ENCODE measurements around the gene SRPK2.

The SRPK2 gene

DNA sequence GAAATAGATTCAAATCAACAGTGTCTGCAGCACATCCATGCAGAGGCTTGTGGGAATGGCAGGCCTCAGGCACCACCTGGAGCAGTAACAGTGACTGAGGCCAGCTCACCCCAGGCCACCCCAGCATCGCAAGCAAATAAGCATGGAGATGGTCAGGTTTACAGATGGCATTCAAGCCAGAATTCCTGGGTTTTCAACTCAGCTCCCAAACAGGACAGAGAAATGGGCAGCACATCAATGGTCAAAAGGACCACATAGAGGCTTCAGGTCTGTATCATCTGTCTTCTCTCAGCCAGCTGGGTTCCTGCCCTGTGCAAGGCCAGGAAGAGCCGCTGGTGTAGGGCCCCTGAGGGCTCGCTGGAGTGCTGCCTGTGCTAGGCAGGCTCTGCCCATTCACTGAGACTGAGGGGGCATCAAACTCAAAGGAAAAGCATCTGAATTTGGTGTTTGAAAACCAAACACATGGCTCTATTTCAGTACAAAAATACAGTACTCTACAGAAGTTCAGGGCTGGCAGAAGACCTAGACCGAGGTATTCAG, 262.2 kb downstream of the SRPK2 start:
- no peak for DNase-seq

DNA sequence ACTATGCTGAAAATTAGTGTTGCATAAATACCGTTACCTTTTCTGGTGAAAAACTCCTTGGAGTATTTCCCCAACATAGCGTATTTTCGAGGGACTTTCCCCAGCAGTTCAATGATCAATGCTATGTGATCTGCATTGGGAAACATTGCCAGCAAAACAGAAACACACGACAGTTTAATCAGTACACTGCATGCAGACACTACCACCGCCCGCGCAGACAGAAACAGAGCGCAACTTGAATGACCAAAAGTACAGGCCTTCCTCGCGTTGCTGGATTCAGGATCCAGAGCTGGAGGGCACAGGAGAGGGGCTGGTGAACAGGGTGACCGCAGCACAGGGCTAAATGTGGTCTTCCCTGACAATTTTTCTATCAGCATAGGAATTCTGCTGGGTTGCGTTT, 263.0 kb downstream of the SRPK2 start:
- DNase-seq = no peak

DNA sequence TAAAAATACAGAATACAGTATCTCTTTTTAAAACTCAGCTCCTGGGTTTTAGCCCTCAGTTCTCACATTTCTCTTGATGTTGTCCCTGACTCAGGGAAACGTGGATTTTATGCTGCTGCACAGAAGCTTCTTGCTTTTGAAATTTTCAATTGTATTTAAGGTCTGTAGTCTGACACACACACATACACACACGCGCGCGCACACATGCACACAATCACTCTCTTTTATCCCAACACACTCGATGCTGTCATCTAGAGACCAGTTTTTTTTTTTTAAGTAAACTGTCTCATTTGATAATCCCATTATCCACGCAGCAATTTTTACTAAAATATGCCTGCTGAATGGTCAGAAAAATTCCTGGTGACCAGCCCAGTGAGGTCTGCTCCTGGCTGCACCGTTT, 266.1 kb downstream of the SRPK2 start:
- no peak for DNase-seq

DNA sequence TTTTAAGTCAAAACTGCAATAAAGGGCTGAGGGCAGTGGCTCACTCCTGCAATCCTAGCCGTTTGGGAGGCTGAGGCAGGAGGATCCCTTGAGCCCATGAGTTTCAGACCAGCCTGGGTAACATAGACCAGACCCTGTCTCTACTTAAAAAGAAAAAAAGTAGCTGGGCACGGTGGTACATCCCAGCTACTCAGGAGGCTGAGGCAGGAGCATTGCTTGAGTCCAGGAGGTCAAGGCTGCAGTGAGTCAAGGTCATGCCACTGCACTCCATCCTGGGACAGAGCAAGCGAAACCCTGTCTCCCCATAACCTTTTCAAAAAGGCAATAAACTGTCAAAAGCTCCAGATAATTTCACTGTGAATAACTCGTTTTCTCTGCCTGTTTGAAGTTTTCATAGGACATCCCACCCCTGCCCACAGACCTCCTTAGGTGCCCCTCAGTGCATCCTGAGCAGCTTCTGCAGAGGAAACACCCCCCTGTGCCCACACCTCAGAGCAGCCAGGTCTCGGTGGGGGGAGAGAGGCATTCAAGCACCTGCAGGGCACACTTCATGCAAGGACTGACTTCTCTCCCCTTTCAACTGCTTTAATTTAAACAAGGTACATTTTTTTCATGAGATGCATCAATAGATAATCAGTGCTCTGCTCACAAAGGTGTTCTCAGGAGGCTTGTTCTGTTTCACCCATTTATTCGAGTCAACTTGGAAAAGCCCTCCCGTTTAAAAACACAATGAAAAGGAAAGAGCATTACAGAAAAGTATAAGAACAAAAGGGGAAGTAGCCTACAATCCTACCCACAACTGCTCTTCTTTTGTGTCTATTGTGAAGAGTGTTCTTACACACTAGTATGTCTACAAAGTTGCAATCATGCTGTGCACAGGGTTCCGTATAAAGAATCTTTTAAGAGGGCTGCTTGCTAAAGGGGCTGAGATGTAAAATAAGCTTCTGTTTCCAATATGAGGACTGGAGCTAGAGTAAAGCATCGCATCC, 269.8 kb downstream of the SRPK2 start:
- no peak for DNase-seq

DNA sequence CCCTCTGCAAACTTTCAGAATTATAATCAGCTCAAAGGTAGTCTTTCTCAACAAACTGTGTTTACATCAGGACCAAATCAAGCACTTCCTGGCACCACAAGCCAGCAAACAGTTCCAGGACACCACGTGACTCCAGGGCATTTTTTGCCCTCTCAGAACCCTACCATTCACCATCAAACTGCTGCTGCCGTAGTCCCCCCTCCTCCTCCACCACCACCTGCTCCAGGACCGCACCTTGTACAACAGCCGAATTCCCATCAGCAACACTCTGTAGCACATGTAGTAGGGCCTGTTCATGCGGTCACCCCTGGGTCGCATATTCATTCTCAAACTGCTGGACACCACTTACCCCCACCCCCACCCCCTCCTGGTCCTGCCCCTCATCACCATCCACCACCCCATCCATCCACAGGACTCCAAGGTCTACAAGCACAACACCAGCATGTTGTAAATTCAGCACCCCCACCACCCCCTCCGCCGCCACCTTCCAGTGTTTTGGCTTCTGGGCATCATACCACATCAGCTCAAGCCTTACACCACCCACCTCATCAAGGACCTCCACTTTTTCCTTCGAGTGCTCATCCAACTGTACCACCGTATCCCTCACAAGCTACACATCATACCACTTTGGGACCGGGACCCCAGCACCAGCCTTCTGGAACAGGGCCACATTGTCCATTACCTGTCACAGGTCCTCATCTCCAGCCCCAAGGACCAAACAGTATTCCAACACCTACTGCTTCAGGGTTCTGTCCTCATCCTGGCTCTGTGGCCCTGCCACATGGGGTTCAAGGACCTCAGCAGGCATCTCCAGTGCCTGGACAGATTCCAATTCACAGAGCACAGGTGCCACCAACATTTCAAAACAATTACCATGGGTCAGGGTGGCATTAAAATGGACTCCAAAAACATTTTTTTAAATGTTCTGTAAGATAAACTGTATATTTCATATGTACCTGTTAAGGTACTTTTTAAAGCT, 276.0 kb downstream of the SRPK2 start:
- DNase-seq = no peak

DNA sequence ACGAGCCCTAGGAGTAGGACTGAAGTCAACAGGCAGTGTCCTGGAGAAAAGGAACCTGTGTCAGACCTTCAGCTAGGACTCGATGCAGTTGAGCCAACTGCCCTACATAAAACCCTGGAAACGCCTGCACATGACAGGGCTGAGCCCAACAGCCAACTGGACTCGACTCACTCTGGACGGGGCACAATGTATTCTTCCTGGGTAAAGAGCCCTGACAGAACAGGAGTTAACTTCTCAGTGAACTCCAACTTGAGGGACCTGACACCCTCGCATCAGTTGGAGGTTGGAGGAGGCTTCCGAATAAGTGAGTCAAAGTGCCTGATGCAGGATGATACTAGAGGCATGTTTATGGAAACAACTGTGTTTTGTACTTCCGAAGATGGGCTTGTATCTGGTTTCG, 281.3 kb downstream of the SRPK2 start:
- no peak for DNase-seq

DNA sequence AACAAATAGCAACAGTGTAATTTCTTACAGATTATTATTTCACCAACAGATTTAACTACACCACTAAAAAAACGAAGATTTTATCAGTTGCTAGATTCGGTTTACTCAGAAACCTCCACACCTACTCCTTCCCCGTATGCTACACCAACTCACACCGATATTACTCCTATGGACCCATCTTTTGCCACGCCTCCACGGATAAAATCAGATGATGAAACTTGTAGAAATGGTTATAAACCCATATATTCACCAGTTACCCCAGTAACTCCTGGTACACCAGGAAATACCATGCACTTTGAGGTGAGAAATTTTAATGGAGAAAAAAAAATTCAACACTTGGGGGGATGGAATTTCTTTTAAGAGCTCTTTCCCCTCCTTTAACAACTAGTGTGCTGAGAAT, 282.2 kb downstream of the SRPK2 start:
- no peak for DNase-seq

DNA sequence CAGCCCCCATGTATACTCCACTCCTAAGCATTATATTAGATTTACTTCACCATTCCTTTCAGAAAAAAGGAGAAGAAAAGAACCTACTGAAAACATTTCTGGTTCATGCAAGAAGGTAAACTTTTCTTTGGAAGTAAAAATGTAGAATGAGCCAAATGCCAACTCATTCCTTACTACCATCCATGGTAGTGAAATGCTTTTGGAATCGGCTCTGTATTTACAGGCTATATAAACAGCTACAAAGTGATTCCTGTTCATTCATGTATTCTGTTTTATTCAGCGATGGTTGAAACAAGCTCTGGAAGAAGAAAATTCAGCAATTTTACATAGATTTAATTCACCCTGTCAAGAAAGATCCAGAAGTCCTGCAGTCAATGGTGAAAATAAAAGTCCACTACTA, 283.1 kb downstream of the SRPK2 start:
- no peak for DNase-seq

DNA sequence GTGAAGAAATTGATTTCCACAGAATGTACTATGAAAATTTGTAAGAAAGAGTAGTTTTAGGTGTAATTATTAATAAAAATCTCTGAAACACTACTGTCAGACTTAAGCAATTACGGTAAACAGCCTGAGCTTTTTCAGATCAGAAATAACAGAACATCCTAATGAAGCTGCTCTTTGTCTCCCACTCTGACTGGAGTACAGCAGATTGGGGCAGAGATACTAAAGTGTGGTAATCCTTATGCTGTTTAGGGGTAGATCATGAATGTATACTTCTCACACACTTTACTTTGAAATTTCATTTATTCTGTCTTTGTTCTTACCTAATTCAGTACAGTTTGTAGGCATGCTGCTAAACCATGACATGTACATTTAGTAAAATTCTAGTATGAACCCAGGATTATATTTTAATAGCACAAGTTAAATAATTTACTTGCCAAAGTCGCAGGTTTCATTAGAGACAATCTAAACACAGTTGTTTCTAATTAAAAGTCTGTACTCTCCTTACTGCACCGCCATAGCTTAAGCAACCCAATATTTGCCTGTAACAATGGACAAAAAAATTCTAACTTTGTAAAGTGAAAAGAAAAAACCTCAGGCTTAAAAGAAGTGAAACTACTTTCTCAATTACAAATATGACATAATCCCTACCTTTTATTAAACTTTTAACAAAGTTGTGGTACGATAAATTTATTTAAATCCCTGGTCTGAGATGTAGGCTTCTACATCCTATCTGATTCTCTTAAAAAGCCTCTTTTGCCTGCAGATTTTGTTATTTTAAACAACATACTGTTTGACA, 286.0 kb downstream of the SRPK2 start:
- no peak for DNase-seq

DNA sequence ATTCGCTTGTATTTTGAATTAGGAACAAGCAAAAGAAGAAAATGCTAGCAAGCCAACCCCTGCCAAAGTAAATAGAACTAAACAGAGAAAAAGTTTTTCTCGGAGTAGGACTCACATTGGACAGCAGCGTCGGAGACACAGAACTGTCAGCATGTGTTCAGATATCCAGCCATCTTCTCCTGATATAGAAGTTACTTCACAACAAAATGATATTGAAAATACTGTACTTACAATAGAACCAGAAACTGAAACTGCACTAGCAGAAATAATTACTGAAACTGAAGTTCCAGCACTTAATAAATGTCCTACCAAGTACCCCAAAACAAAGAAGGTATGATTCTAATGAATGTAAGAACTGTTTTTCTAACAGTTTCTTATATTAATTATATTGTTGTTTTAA, 286.9 kb downstream of the SRPK2 start:
- no peak for DNase-seq

DNA sequence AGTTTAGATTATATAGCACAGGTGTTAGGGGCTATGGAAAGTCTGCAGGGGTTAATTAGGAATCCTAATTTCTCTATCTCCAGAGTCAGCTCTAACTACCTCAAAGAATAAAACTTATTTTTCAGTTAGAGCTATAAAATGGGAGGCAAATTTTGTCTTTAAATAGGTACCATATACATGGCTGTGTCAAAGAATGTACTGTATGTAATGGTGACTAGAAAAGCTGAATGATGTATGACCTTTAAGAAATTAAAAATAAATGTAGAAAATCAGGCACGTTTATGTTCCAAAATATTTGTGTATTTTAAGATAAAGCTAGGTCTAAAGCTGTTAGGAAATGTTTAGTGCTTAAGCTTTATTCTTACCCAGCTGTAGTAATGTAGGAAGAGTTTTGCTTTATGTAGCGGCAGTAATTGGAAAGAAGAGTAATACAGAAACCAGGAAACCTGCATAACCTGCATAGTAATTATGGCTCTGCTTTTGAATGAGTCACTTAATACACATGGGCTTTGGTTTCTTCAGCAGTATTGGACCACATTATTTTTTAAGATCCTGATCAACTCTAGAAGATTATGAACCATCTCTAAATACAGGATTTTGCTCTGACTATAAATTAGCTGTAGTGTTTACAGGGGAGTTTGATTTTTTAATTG, 289.7 kb downstream of the SRPK2 start:
- no peak for DNase-seq

DNA sequence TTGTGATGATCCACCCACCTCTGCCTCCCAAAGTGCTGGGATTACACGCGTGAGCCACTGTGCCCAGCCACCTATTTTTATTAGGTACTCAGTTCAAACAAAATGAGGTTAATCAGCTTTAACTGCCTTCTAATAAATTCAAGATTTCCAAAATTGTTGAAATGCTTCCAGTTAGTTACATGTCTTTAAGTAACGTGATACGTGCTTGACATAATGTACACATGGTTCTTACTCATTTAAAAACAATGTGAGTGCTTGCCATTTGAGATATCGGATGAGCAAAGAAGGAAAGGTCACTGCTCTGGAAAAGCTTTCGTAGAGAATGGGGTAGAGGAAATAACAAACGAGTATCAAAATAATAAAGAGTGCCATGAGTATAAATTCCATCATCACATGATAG, 291.1 kb downstream of the SRPK2 start:
- DNase-seq = no peak

DNA sequence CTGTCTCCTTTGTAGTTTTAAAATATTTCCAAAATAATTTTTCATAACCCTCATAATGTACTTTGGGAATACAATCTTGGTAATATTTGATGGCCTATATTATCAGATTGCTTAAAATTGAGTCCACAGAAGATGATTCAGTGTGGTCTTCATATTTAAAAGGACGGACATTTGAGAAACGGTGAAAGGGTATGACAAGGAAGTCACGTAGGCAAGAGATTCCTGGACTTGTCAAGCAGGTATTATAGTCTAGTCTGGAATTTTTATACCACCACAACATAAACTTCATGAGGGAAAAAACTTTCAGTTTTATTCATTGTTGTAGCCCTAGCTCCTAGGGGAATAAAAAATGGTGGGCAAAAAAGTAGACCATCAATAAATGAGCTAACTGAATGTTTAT, 292.4 kb downstream of the SRPK2 start:
- no peak for DNase-seq

DNA sequence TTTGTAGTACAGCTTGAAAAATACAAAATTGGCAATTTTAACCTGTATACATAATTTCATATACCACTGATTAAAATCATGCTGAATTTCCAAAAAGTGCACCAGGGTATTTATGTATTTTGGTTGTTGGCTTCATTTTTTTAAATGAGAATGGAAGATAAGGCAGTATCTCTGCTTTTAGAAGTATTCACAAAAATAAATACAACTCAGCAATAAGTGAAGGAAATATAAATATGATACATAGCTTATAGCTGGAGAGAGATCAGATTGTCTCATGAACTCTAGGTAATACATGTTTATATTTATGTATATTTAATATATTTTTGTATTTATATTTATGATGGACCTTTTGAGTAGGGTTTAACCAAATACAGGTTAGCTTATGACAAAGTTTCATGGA, 293.8 kb downstream of the SRPK2 start:
- DNase-seq = no peak

DNA sequence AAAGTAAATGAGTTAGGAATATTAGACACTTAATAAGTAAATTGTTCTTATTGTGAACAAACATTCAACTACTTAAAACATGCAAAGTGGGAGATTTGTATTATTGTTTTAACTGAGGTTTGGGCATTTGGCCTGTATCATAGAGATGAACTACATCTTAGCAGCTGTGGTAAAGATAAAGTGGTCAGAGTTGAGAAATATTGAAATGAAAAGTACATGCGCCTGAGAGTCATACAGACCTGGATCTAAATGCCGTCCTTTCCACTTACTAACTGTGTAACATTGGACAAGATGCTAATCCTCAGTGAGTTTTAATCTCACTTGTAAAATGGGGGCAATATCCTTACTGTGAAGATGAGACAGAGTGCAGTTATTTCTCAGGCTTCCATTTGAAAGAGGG, 300.3 kb downstream of the SRPK2 start:
- DNase-seq = no peak

DNA sequence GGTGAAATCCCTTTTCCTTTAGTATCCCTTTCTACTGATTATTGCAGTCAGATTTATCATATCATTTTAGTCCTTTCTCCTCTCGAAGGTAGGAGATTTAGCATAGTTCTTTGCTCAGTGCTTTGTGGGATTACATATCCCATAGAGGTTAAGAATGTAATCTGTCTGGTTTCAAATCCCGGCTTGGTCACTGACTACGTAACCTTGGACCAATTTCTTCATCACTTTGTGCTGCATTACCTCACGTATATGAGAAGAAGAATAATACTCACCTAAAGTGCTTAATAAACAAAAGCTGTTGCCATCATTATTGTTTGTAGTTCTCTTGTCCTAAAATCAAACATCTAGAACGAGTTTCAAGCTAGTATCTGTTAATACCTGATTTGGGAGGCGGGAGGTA, 300.7 kb downstream of the SRPK2 start:
- no peak for DNase-seq

DNA sequence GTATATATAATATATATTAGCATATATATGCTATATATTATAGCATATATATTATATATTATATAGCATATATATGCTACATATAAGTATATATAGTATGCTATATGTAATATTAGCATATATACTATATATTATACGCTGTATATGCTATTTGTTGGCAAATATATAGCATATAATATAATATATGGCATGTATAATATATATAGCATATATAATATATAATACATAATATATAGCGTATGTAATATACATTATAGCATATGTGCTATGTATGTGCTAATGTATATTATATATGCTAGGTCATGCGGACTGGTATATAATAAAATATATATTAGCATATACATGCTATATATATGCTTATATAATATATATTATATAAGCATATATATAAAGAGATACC, 301.9 kb downstream of the SRPK2 start:
- no peak for DNase-seq

DNA sequence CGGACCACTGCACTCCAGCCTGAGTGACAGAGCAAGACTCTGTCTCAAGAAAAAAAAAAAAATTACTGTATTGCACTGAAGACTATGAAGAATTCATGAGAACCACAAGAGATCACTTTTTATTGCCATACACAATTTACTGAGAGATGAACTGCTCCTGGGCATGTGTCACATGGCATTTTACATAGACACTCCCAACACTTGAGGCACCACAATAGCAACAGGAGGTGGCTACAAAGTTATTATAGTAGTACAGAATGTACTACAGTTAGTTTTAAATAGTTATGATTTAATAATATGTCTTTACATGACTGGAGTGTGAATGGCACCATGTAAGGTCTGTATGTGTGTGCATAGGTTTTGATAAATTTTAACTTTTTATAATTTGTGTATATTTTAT, 304.1 kb downstream of the SRPK2 start:
- DNase-seq = no peak

DNA sequence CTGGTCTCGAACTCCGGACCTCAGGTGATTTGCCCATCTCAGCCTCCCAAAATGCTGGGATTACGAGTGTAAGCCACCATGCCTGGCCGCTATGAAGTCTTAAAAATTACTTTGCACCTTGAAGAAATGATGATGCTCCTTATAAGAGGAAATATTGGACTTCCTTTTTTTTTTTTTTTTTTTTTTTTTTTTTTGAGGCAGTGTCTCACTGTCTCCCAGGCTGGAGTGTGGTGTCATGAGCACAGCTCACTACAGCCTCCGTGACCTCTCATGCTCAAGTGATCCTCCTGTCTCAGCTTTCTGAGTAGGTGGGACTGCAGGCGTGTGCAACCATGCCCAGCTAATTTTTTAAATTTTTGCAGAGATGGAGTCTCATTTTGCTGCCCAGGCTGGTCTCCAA, 309.4 kb downstream of the SRPK2 start:
- DNase-seq = no peak

DNA sequence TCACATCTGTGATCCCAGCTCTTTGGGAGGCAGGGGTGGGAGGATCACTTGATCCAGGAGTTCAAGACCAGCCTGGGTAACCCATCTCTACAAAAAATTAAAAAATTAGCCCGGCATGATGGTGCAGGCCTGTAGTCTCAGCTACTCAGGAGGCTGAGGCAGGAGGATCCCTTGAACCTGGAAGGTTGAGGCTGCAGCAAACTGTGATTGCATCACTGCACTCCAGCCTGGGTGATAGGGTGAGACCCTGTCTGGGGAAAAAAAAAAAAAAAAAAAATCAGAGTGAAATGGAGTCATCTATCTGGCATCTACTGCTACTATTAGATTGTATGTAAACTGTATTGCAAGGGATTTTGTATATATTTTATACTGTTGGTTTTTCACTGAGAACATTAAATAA, 315.6 kb downstream of the SRPK2 start:
- DNase-seq = no peak

DNA sequence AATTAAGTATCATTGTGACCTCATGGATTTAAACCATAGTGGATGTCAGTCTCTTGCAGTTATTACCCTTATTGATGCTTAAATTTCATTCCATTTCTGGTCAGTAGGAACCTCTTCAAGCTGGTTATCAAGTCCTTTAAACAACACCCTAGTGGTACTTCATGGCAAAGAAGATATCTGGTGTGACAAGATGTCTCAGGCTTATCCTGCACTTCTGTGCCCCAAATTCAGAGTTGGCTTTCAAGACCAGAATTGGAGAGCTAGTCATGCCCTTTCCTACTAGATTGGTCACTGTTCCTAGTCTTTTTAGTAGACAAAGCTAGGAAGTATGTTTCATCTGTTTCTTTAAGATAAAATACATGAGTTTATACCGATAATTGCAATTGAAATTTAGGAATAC, 319.8 kb downstream of the SRPK2 start:
- no peak for DNase-seq

DNA sequence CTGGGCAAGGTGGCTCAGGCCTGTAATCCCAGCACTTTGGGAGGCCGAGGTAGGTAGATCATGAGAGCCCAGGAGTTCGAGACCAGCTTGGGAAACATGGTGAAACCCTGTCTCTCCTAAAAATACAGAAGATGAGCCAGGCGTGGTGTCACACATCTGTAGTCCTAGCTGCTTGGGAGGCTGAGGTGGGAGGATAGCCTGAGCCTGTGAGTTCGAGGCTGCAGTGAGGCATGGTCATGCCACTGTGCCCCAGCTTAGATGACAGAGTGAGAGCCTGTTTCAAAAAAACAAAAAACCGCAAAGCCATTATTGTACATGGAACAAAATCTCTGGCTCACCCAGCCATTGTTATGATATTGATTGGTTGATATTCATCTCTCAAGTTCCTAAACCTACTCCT, 321.0 kb downstream of the SRPK2 start:
- DNase-seq = no peak

Measured in NCI-H1092 (cell line).